Measurements from ENCODE around the gene RBM12.
A peak's percentile ranks its signal among the peaks of the same experiment; 100 is the strongest.
"Not testable (repeated sequence)": the region's sequence is repeated elsewhere in the genome, so short reads cannot be mapped to it uniquely, and the experiment has no call there.

Gene RBM12

GRCh38 chr20:35710884-35711587 lies 46.3 kb upstream of the RBM12 start:
- no peak overlapping the region for H3K27ac ChIP-seq
- peaks cover 69% of the 10 kb centered on the region; the same call in 1 of the 2 replicates for H3K36me3 ChIP-seq (ENCODE audit: insufficient read depth)
- H3K9ac ChIP-seq, result no peak overlapping the region
- no peak overlapping the region for H3K4me2 ChIP-seq
- H3K79me2 ChIP-seq (ENCODE audit: insufficient read depth, low read depth), result peaks cover 79% of the 10 kb centered on the region
- H3K4me3 ChIP-seq (IDR thresholded peaks at IDR 0.05; ENCODE audit: insufficient read depth, low read depth, low read length), result no peak overlapping the region
- peaks cover 11% of the 10 kb centered on the region for H4K20me1 ChIP-seq (ENCODE audit: insufficient read depth)
- peaks cover 7% of the 10 kb centered on the region for H3K4me1 ChIP-seq (ENCODE audit: low read depth, poor library complexity, severe bottlenecking)
- H3K27me3 ChIP-seq (ENCODE audit: insufficient read depth, low read depth), result no peaks in the 10 kb centered on the region
- TF ChIP-seq CTCF (conservative IDR thresholded peaks at IDR 0.05; ENCODE audit: low read depth, low read length), result no peak
- no peak overlapping the region for H2AFZ ChIP-seq (ENCODE audit: low read depth)

- Histone ChIP-seq H3K27ac (no peak overlapping the region), H3K4me3 (IDR thresholded peaks at IDR 0.05; ENCODE audit: insufficient read depth, low read depth, low read length) (no peak overlapping the region), H4K20me1 (ENCODE audit: insufficient read depth) (peaks cover 7% of the 10 kb centered on the region; the same call in 1 of the 2 replicates), H3K36me3 (ENCODE audit: insufficient read depth) (peaks cover 66% of the 10 kb centered on the region; the same call in 1 of the 2 replicates), H3K4me2 (no peak overlapping the region), H3K9ac (no peak overlapping the region), H3K27me3 (ENCODE audit: insufficient read depth, low read depth) (no peaks in the 10 kb centered on the region), H2AFZ (ENCODE audit: low read depth) (no peak overlapping the region), H3K79me2 (ENCODE audit: insufficient read depth, low read depth) (peaks cover 70% of the 10 kb centered on the region), H3K4me1 (ENCODE audit: low read depth, poor library complexity, severe bottlenecking) (peaks cover 8% of the 10 kb centered on the region)
- no peak for TF ChIP-seq CTCF (conservative IDR thresholded peaks at IDR 0.05; ENCODE audit: low read depth, low read length)
Observed at GRCh38 chr20:35710039-35710438, 45.3 kb upstream of the RBM12 start.

- H3K4me3 ChIP-seq (IDR thresholded peaks at IDR 0.05; ENCODE audit: insufficient read depth, low read depth, low read length), result no peak overlapping the region
- TF ChIP-seq CTCF (conservative IDR thresholded peaks at IDR 0.05; ENCODE audit: low read depth, low read length), result no peak
- H3K36me3 ChIP-seq (ENCODE audit: insufficient read depth), result peaks cover 64% of the 10 kb centered on the region; the same call in 1 of the 2 replicates
- H3K9ac ChIP-seq, result no peak overlapping the region
- H3K27ac ChIP-seq, result peak overlapping the region; percentile 1; the same call in 1 of the 2 replicates
- peaks cover 64% of the 10 kb centered on the region for H3K79me2 ChIP-seq (ENCODE audit: insufficient read depth, low read depth)
- no peak overlapping the region for H3K4me2 ChIP-seq
- no peaks in the 10 kb centered on the region for H3K27me3 ChIP-seq (ENCODE audit: insufficient read depth, low read depth)
- no peak overlapping the region for H2AFZ ChIP-seq (ENCODE audit: low read depth)
- H4K20me1 ChIP-seq (ENCODE audit: insufficient read depth), result peaks cover 7% of the 10 kb centered on the region; the same call in 1 of the 2 replicates
- peaks cover 14% of the 10 kb centered on the region for H3K4me1 ChIP-seq (ENCODE audit: low read depth, poor library complexity, severe bottlenecking)
Observed at GRCh38 chr20:35709259-35709658, 44.6 kb upstream of the RBM12 start.

- H3K9ac ChIP-seq, result no peak overlapping the region
- TF ChIP-seq CTCF (conservative IDR thresholded peaks at IDR 0.05; ENCODE audit: low read depth, low read length), result no peak
- H3K4me2 ChIP-seq, result no peak overlapping the region
- no peak overlapping the region for H2AFZ ChIP-seq (ENCODE audit: low read depth)
- H3K4me1 ChIP-seq (ENCODE audit: low read depth, poor library complexity, severe bottlenecking), result peaks cover 14% of the 10 kb centered on the region
- 0 out of 2 replicates have a peak overlapping the region, but pooled peaks have one; percentile 1 for H3K27ac ChIP-seq
- peaks cover 56% of the 10 kb centered on the region for H3K79me2 ChIP-seq (ENCODE audit: insufficient read depth, low read depth)
- H4K20me1 ChIP-seq (ENCODE audit: insufficient read depth), result peaks cover 7% of the 10 kb centered on the region; the same call in 1 of the 2 replicates
- no peaks in the 10 kb centered on the region for H3K27me3 ChIP-seq (ENCODE audit: insufficient read depth, low read depth)
- H3K4me3 ChIP-seq (IDR thresholded peaks at IDR 0.05; ENCODE audit: insufficient read depth, low read depth, low read length), result no peak overlapping the region
- peaks cover 63% of the 10 kb centered on the region; the same call in 1 of the 2 replicates for H3K36me3 ChIP-seq (ENCODE audit: insufficient read depth)
Observed at GRCh38 chr20:35708502-35708901, 43.8 kb upstream of the RBM12 start.

- H4K20me1 ChIP-seq (ENCODE audit: insufficient read depth); H3K4me2 ChIP-seq; H2AFZ ChIP-seq (ENCODE audit: low read depth); H3K4me3 ChIP-seq (IDR thresholded peaks at IDR 0.05; ENCODE audit: insufficient read depth, low read depth, low read length); H3K9ac ChIP-seq; H3K27me3 ChIP-seq (ENCODE audit: insufficient read depth, low read depth); H3K27ac ChIP-seq: not testable (repeated sequence)
- peaks cover 59% of the 10 kb centered on the region; the same call in 1 of the 2 replicates for H3K36me3 ChIP-seq (ENCODE audit: insufficient read depth)
- peaks cover 18% of the 10 kb centered on the region for H3K4me1 ChIP-seq (ENCODE audit: low read depth, poor library complexity, severe bottlenecking)
- H3K79me2 ChIP-seq (ENCODE audit: insufficient read depth, low read depth), result peaks cover 56% of the 10 kb centered on the region
Observed at GRCh38 chr20:35706591-35707529, 42.2 kb upstream of the RBM12 start.

GRCh38 chr20:35705894-35706293 lies 41.2 kb upstream of the RBM12 start:
- H3K27me3 ChIP-seq (ENCODE audit: insufficient read depth, low read depth); H3K9ac ChIP-seq; H4K20me1 ChIP-seq (ENCODE audit: insufficient read depth); H3K4me3 ChIP-seq (IDR thresholded peaks at IDR 0.05; ENCODE audit: insufficient read depth, low read depth, low read length); H3K27ac ChIP-seq; H3K4me2 ChIP-seq; H2AFZ ChIP-seq (ENCODE audit: low read depth): not testable (repeated sequence)
- Histone ChIP-seq H3K36me3 (ENCODE audit: insufficient read depth) (peaks cover 51% of the 10 kb centered on the region; the same call in 1 of the 2 replicates), H3K79me2 (ENCODE audit: insufficient read depth, low read depth) (peaks cover 55% of the 10 kb centered on the region), H3K4me1 (ENCODE audit: low read depth, poor library complexity, severe bottlenecking) (peaks cover 27% of the 10 kb centered on the region)
